RWPE2 (cell line): ENCODE results near the gene EXOC5.

Experiments used
- ATAC-seq: fragments of 200-7000 bp; cut with Tn5 transposase; 3 replicates; pipeline ENCODE4 v1.9.1; 2021; ENCODE audit warnings: low read depth
- DNase-seq: peaks from one replicate; pipeline ENCODE4 v3.0.0-alpha.2; 2020; ENCODE audit warnings: low spot score
- H3K27ac ChIP-seq: fragments of 450-650 bp; 2 replicates; pipeline ENCODE4 v1.5.1; 2017; ENCODE audit warnings: mild to moderate bottlenecking; ENCODE audit not compliant: poor library complexity, severe bottlenecking
- H3K27me3 ChIP-seq: fragments of 250-450 bp; sonication (Bioruptor Pico); 2 replicates; pipeline ENCODE4 v1.5.1; 2021; ENCODE audit warnings: mild to moderate bottlenecking, moderate library complexity; ENCODE audit not compliant: insufficient read depth, poor library complexity, severe bottlenecking
- H3K36me3 ChIP-seq: fragments of 250-450 bp; sonication (Bioruptor Pico); 2 replicates; pipeline ENCODE4 v1.5.1; 2020; ENCODE audit warnings: low read depth, mild to moderate bottlenecking, moderate library complexity
- H3K4me1 ChIP-seq: fragments of 250-450 bp; sonication (Bioruptor Pico); 2 replicates; pipeline ENCODE4 v1.5.1; 2021; ENCODE audit warnings: mild to moderate bottlenecking, moderate library complexity; ENCODE audit not compliant: insufficient read depth, poor library complexity, severe bottlenecking
- H3K4me3 ChIP-seq: fragments of 250-450 bp; sonication (Bioruptor Pico); 2 replicates; pipeline ENCODE4 v1.5.1; 2021; ENCODE audit warnings: mild to moderate bottlenecking, moderate library complexity; ENCODE audit not compliant: severe bottlenecking
- H3K9me3 ChIP-seq: fragments of 250-450 bp; sonication (Bioruptor Pico); 2 replicates; pipeline ENCODE4 v1.5.1; 2021; ENCODE audit warnings: mild to moderate bottlenecking, moderate library complexity; ENCODE audit not compliant: severe bottlenecking
- TF ChIP-seq, protein P1 (sequence below): fragments of 450-650 bp; IDR thresholded peaks from one replicate; pipeline ENCODE4 v1.5.1; 2017; ENCODE audit warnings: mild to moderate bottlenecking, moderate library complexity; ENCODE audit not compliant: poor library complexity, severe bottlenecking

EXOC5 gene

DNA sequence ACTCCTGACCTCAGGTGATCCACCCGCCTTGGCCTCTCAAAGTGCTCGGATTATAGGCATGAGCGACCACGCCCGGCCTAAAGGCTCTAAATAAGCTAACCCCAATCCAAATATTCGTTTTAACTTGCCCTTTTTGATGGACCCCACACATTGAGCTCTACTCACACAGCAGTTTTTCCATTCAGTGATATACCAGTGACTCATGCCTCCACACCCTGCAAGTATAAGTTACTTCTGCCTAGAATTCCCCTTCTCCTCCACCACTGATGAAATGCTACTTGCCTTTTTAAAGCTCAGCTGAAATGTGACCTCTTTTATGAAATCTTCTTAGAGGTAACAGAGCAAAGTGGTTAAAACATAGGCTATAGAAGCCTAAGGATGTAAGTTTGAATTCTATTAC lies 68.8 kb downstream of the EXOC5 start:
- 0 out of 2 replicates have a peak, but pooled peaks cover 6% of the 10 kb centered on the region for H3K36me3 ChIP-seq
- H3K27ac ChIP-seq, result no peak overlapping the region
- DNase-seq (no peak), ATAC-seq (peak; percentile 77; the same call in 2 of the 3 replicates)
- no peak overlapping the region for H3K4me3 ChIP-seq
- TF ChIP-seq, protein P1, sequence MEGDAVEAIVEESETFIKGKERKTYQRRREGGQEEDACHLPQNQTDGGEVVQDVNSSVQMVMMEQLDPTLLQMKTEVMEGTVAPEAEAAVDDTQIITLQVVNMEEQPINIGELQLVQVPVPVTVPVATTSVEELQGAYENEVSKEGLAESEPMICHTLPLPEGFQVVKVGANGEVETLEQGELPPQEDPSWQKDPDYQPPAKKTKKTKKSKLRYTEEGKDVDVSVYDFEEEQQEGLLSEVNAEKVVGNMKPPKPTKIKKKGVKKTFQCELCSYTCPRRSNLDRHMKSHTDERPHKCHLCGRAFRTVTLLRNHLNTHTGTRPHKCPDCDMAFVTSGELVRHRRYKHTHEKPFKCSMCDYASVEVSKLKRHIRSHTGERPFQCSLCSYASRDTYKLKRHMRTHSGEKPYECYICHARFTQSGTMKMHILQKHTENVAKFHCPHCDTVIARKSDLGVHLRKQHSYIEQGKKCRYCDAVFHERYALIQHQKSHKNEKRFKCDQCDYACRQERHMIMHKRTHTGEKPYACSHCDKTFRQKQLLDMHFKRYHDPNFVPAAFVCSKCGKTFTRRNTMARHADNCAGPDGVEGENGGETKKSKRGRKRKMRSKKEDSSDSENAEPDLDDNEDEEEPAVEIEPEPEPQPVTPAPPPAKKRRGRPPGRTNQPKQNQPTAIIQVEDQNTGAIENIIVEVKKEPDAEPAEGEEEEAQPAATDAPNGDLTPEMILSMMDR, result no peak
- peaks cover 8% of the 10 kb centered on the region for H3K27me3 ChIP-seq
- H3K9me3 ChIP-seq, result no peaks in the 10 kb centered on the region
- H3K4me1 ChIP-seq, result peaks cover 5% of the 10 kb centered on the region

GRCh38 chr14:57189070-57189469 lies 79.6 kb downstream of the EXOC5 start:
- ATAC-seq, result peak; percentile 45; the same call in 1 of the 3 replicates
- Histone ChIP-seq H3K4me3 (no peak overlapping the region), H3K27ac (no peak overlapping the region), H3K9me3 (no peaks in the 10 kb centered on the region), H3K36me3 (no peaks in the 10 kb centered on the region), H3K27me3 (peaks cover 47% of the 10 kb centered on the region), H3K4me1 (no peaks in the 10 kb centered on the region)
- TF ChIP-seq, protein P1, result peak; percentile 48
- no peak for DNase-seq

DNA sequence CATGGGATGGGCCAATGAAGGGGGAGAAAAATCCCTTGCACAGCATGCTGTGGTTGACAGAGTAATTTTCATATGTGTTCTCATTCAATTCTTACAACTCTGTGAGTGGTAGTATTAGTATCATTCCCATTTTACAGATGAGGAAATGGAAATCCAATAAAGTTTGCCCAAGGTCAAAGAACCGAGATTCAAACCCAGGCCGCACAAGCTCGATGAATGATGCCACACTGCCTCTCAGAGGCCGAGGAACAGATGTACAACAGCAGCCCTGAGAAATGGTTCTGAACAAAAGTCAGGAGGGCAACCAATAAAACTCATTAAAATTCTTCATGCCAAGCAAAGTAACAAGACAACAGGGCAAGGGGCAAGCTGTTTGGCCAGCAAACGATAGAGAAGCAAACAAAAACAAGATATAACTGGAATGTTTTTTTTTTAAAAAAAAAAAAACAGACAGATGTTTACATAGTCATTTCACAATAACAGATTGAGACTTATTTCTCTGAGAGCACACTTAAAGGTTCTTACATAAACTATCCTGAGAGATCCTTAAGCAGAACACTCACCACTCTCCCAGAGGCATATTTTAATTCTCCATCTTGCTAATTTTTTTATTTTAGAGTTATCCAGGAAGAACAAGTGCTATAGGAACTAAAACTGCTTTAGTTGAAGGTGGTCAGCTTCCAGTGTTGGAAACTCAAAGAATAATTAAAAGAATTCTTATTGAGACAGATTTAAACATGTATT lies 85.8 kb downstream of the EXOC5 start:
- Histone ChIP-seq H3K9me3 (no peaks in the 10 kb centered on the region), H3K27me3 (peaks cover 61% of the 10 kb centered on the region), H3K36me3 (no peaks in the 10 kb centered on the region), H3K4me3 (no peak overlapping the region), H3K27ac (no peak overlapping the region), H3K4me1 (no peaks in the 10 kb centered on the region)
- DNase-seq (no peak), ATAC-seq (peak; percentile 53; the same call in 2 of the 3 replicates)
- TF ChIP-seq, protein P1, result peak; percentile 70

- ATAC-seq (0 out of 3 replicates have a peak, but pooled peaks have one; percentile 33), DNase-seq (no peak)
- no peaks in the 10 kb centered on the region for H3K4me1 ChIP-seq
- TF ChIP-seq, protein P1, result no peak
- H3K4me3 ChIP-seq, result no peak overlapping the region
- H3K36me3 ChIP-seq, result no peaks in the 10 kb centered on the region
- no peaks in the 10 kb centered on the region for H3K9me3 ChIP-seq
- no peak overlapping the region for H3K27ac ChIP-seq
- peaks cover 74% of the 10 kb centered on the region for H3K27me3 ChIP-seq
Observed at GRCh38 chr14:57179273-57179672, 89.4 kb downstream of the EXOC5 start.

- DNase-seq (no peak), ATAC-seq (no peak)
- H3K27me3 ChIP-seq, result peaks cover 68% of the 10 kb centered on the region
- no peaks in the 10 kb centered on the region for H3K9me3 ChIP-seq
- H3K27ac ChIP-seq, result no peak overlapping the region
- no peaks in the 10 kb centered on the region for H3K4me1 ChIP-seq
- TF ChIP-seq, protein P1, result no peak
- H3K36me3 ChIP-seq, result no peaks in the 10 kb centered on the region
- H3K4me3 ChIP-seq, result no peak overlapping the region
Observed at GRCh38 chr14:57174466-57174865, 94.2 kb downstream of the EXOC5 start.
